GM21619 (cell line): ENCODE measurements around the gene MYBBP1A.

Experiments
- ATAC-seq: cut with Tn5 transposase; IDR thresholded peaks from one replicate; pipeline ENCODE4 v1.9.1; 2021; ENCODE audit not compliant: unreplicated experiment

The MYBBP1A gene

DNA sequence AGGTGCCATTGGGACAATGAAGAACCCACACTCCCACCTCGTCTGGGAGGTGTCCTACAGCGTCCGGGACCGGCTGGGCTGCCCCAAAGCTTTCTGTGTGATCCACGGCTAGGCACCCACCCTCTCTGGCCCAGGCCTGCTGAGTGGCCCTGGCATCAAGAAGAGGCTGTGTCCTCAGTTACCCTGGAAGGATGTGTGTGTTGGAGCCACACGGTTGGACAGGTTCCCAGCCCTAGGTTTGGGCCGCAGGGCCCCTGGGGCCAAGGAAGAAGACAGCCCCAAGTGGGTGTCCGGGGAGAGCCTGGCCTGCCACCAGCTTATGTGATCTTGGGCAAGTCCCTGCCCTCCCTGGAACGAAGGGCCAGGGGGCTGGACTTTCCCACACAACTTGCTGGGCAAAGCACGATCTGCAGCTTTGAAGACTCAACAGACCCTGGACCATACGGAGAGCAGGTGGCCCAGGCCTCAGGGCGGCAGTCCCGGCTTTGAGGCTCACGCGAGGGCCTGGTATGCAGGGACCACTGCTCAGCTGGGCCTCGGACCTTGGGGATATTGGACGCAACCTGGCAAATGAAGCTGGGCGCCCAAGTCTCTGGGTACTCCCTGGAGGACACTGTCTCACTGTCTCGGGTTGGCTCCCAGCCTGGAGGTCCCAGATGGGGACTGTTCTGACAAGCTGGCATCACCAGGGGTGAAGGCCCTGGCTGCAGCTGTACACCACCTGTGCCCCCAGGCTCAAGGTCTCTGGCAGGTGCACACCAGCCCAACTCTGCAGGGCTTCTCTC, 17.5 kb downstream of the MYBBP1A start:
- ATAC-seq, result no peak

DNA sequence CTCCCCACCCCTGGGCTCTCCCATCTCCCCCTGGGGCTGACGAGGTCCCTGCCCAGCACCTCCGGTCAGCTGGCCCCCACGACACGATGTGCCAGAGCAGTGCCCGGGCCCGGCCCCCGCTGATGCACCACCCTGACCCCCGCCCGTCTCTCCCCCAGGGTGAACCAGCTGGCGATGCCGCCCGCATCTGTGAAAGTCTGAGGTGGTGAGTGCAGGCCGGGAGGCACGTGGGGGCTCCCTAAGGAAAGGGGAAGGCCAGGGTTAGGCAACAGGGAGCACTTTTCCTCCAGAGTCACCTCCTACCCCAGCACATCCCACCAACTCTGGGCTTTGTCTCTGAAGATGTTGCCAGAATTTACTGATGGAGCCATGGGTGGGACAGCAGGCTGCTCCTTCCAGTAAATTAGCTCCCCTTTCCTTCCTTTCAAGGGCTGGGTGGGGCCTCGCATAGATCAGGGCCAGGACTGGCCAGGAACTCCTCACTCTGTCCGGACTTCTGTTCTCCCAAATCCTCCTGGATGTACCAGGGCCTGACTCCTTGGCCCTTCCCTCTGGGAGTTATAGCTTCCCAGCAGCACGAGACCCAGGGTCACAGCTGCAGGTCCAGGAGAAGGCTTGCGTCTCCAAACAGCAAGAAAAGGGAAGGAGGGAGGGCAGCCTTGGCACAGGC, 18.3 kb downstream of the MYBBP1A start:
- ATAC-seq, result no peak

DNA sequence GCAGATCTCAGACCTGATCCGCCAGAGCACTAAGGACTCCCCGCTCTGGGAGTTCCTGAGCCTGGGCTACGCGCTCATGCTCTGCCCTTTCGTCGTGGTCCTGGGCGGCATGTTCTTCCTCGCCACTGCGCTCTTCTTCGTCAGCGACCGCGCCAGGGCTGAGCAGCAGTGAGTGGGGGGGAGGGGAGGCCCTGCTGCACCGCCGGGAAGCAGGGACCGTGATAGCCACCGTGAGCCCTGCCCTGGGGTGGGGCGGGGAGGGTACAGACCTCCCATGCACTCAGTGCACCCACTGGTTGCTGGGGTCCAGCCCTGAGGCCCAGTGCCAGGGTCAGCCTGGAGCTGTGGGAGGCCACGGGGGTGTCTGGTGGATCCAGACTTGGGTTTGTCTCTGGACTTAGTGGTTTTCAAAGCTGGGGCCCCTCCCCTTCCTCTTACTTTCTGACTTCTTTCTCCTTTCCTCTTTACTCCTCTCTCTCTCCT, 18.9 kb downstream of the MYBBP1A start:
- ATAC-seq, result no peak

DNA sequence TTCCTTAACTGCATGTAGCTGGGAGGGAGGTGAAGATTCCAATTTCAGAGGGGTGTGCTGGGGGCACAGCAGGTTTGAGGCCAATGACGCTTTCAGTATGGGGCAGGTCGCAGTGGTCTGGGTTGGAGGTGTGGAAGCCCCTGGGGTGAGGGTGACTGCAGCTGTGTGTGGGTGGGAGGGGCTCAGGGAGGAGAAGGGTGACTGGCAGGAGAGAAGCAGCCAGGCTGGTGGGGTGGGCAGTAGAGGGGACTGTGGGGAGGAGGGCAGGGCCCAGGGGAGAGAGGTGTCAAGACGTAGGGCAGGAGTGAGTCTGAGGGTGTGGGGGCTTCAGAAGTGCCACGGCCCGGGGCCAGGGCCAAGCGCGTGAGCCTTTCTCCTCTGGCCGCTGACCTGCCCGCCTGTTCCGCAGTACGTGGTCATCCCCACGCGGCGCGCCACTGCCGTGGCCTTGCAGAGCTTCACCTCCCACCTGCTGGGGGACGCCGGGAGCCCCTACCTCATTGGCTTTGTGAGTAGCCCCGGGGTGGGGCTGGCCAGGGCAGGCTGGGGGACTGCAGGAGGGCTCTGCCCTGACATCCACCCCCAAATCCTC, 19.4 kb downstream of the MYBBP1A start:
- no peak for ATAC-seq

DNA sequence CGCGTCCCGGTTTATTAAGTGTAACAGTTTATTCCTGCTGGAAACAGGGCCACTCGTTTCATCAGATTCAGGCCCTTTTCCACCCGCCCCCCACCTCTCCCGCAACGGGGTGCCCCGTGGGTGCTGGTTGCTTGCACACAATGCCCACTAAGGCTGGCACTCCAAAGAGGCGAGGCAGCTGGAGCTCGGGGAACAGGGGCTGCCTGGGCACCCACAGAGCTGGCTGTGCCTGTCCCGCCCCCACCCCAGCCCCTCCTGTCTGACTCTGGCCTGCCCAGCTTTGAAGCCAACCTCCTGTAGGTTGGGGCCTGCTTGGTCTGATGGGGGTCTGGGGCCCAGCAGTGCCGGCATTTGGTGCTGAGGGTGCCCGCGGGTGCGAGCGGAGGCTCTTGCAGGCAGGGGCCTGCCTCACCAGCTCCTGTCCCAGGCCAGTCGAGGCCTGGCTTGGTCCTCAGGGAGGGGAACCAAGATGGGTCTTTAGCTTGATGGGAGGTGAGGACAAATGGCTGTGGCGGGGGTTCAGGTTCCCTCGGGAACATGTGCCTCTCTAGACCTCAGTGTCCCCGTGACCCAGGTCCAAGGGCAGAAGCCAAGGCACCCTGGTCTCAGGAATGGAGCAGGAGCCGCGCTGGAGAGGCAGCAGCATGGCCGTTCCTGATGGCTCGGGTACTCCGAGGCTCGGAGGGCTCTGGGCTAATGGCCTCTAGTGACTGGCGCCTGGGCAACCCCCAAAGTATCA, 20.1 kb downstream of the MYBBP1A start:
- ATAC-seq, result no peak

DNA sequence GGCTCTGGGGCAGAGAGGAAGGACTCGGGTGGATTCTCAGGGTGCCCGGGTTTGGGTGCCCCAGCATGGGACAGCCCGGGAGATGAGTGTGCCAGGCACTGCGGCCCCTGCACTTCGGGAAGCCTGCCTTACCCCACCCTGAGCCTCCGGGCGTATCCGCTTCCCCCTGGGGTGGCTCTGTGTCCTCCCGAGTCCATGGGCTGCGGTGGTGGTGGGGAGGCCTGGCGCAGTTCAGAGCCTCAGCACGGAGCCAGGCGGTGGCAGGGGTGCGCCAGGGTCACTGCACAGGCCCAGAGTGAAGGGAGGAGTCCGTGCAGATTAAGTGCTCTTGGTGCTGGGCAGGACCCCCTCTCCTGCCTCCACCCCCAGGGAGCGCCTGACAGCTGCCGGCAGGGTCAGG, 20.7 kb downstream of the MYBBP1A start:
- ATAC-seq, result no peak

DNA sequence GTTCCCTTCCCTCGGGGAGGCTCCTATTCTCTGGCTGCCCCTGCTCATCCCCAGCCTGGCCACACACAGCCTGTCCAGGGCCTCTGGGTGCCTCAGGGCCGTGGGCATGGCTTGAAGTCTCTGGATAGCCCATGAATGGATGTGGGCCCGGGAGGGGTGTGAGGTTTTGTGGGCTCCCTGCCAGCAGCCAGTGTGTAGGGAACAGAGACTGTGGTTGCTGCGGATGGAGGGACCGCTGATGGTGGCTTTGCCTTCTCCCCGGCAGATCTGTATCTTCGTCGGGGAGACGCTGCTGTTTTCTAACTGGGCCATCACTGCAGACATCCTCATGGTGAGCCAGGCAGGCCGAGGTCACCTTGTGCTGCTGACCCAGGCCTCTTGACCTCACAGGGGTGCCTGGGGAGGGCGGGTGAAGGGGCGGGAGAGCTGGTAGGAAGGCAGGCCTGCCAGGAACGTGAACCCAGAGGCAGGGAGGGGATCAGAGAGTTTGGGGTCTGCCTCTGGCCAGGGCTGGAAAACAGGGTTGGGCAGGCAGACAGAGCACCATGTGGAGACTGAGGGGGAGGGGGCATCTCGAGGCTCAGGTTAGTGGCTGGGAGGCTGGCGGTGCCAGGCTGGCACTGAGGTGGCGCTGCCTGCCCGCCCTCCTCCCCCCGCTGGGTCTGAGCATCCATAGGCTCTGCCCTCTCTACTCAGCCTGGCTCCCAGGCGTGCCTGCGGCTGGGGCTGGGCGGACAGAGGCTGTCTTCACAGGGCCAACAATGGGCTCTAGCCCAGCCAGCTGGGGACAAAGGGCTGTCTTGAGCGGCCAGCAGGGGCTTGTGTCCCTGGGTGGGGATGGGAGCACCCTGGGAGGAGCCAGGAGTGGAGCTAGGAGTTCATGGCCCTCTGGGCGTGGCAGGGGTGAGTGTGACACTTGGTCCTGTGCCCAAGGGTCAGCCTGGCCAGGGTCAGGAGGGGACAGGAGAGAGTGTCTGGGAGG, 21.4 kb downstream of the MYBBP1A start:
- no peak for ATAC-seq

DNA sequence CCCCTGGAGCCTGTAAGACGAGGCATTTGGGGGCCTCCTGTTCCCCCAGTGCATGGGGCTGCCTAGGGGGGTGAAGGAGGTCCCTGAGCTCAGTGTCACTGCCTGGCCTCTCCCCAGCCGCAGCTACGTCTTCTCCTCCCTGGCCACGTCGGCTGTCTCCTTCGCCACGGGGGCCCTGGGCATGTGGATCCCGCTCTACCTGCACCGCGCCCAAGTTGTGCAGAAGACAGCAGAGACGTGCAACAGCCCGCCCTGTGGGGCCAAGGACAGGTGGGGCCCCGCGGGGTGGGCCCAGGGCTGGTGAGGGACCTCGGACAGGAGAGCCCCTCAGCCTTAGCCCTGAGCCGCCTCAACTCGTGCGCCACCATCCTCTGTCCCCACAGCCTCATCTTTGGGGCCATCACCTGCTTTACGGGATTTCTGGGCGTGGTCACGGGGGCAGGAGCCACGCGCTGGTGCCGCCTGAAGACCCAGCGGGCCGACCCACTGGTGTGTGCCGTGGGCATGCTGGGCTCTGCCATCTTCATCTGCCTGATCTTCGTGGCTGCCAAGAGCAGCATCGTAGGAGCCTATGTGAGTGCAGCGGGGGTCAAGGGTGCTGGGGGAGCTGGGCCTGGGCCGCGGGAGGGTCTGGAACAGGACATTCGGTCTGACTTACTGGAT, 22.2 kb downstream of the MYBBP1A start:
- no peak for ATAC-seq

DNA sequence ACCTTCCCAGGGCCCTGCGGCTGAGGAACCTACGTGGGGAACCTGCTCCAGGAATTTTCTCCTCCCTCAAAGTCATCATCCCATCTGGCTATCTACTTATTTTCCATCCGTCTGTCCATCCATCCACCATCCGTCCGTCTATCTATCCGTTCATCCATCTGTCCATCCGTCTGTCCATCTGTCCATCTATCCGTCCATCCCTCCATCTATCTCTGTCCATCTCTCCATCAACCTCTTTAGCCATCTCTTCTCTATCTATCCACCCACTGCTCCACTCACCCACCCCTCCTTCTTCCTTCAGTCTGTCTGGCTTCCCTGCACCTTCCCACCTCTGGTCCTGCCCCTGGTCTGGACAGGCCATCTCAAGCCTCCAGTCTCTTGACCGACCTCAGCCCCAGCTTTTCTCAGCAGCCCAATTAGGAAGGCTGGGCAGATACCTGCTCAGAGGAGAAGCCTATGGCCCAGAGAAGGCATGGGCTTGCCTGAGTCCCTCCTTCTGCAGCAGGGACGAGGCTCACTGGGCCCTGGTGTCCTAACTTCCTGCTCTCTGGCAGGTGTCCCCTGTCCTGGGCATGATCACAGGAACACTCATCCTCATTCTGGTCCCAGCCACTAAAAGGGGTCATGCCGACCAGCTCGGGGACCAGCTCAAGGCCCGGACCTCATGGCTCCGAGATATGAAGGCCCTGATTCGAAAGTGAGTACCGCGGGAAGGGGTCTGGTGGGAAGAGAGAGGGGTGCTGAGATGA, 23.0 kb downstream of the MYBBP1A start:
- ATAC-seq, result no peak

DNA sequence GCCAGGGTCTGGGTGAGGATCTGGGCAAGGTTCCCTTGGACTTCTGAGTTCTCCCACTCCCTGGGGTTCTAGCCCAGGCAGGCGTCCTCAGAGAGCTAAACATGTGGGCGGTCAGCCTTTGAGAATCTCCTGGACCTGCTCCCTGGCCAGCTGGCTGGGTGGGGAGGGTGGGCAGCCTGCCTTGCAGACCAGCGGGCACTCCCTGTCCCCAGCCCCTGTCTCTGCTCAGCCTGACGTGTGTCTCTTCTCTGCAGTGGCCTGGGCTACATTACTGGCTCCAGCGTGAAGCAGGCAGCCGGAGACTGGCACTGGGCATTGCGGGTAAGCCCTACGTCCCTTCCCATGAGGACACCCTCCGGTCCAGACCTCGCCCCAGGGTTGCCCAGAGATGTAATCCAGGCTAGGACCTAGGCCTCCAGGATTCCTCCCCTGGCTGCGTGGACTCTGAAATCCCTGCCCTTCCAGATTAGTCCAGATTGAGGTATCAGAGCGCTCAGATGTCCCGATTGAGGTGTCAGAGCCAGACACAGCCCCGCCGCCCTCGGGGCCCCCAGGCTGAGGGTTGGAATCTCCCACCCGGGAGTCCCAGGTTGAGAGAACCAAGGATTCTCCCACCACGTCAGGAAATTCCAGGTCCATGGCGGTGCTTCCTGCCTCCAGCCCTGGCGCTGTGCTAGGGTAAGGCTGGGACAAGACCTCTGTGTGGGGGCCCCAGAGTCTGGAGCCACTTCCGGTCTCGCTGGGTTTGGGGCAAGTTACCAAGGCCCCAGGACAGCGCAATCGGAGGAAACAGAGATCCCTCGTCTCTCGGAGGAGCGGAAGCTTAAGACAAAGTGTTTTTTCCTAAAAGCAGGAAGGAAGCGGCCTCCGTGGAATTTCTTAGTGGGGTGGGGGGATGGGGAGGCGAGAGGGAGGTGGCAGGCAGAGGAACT, 24.1 kb downstream of the MYBBP1A start:
- ATAC-seq, result no peak

DNA sequence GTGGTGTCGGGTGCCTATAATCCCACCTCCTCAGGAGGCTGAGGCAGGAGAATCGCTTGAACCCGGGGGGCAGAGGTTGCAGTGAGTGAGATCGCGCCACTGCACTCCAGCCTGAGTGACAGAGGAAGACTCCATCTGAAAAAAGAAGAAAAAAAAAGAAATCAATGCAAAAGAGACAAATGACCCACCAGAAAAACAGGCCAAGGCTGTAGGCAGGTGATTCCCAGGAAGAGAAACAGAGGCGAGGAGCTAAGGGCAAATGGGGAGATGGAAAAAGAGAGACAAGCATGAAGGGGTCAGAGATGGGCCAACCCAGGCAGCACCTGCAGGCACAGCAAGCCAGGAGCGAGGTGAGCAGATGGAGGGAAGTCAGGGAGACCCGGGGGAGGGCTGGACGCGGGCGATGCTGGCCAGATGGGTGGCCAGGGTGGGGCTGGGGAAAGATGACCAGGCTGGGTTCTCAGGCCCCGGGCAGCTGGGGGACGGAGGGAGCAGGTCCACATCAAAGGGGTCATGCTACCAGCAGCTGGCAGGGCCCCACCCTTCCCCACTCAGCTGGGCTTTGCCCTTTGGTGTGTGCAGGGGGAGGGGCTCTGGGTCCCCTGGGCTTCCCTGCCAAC, 25.5 kb downstream of the MYBBP1A start:
- no peak for ATAC-seq

DNA sequence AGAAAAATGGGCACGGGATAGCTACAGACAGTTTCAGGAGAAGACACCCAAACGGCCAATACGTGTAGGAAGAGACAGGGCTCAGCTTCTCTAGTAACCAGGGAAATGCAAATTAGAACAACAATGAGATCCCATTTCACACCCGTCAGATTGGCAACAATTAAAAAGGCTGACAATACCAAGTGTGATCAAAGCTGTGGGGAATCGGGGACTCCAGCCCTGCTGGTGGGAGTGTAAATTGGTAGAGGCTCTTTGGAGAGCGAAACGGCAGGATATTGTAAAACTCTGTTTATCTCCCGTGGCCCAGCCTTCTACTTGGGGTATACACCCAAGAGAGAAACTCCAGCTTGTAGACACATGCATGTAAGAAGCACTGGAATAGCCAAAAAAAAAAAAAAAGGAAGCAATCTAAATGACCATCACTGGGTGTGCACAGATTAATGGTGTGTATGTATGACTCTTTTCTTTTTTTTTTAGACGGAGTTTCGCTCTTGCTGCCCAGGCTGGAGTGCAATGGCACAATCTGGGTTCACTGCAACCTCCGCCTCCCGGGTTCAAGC, 27.5 kb downstream of the MYBBP1A start:
- no peak for ATAC-seq

DNA sequence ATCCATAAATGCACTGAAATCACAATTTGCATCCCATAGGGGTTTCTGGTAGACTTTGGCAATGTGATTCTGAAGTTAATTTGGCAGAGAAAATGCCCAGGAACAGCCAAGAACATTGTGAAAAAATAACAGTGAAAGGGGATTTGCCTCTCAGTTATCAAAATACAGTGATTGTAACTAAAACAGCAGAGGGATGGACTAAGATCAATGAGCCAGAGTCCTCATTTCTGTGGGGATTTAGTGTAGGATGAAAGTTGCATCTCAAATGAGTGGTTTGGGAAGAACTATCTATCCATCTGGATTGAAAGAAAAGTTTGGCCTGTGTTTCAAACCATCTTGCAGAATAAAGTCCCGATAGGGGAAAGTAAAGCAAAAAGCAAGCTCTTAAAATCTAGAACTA, 28.1 kb downstream of the MYBBP1A start:
- ATAC-seq, result no peak

DNA sequence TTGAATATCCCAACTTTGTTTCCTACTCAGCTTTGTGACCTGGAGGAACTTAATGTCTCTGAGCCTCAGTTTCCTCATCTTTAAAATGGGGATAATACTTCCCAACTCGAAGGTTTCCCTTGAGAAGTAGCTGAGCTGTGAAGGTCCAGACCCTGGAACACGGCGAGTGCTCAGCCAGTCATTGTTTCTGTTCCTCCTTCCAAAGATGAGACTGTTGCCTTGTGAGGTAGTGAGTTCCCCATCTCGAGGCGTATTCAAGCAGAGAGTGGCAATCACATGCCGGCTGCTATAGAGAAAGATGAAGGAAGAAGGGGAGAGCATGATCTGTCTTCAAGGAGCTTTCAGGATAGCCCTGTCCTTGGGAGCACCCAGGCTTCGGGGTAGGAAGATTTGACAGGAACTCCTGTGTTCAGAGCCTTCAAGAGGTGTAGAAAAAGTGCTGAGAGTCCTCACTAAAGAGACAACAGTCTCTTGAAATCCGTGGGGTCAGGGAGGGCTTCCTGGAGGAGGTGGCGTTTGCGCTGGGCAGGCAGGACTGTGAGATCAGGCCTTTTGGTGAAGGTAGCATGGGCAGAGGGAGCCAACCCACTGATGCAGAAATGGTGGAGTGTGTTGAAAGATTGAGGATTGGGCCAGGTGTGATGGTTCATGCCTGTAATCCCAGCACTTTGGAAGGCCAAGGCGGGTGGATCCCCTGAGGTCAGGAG, 29.3 kb downstream of the MYBBP1A start:
- ATAC-seq, result no peak

DNA sequence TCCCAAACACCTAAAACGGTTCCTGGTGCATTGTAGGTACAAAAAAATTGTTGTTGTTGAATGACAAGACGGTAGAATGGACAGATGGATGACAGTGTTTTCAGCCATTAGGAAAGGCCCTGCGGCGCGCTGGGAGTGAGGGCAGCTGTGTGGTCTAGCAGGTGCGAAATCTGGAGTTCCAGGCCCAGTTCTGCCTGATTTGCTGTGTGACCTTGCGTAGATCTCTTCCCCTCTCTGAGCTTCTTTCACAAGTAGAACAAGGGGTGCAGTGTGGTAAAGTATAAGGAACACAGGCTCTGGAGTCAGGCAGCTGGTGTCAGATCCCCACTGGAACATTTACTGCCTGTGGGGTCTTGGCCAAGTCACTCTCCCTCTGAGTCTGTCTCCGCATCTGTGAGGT, 31.2 kb downstream of the MYBBP1A start:
- ATAC-seq, result no peak

DNA sequence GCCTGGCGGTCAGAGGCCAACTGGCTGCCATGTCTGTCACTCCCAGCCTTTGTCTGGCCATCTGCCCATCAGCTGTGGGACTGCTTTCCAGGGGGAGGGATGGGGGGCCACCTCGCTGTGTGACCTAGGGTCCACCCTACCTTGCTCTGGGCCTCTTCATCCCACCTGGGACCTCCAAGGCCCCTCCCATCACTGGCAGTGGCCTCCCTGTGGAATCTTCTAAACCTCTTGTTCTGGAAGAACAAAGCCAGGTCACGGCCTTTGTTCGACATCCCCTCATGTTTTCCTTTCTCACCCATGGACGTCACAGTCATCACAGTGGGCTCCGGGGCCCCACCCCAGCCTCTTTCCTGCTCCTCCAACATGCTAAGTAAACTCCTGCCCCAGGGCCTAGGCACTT, 32.5 kb downstream of the MYBBP1A start:
- no peak for ATAC-seq
